ENCODE data around the gene ACTR8. TPM values are rescaled to one million over a fixed set of nuclear protein-coding genes. Genes with fewer than 3 reads are reported as not detected.

Gene ACTR8
- total RNA-seq, 2 donors from 2014 or later, result 15.7 to 21.2 TPM

- DNase-seq (no peak), ATAC-seq (no peak)
- H3K9me3 ChIP-seq (ENCODE audit: control insufficient read depth, low read length, poor library complexity, severe bottlenecking), result no peaks in the 10 kb centered on the region
- Mint-ChIP-seq H3K4me1 (peaks cover 4% of the 10 kb centered on the region), H3K4me3 (no peak overlapping the region), H3K27ac (no peak overlapping the region), H3K36me3 (ENCODE audit: low read depth) (peaks cover 5% of the 10 kb centered on the region), H3K27me3 (peaks cover 42% of the 10 kb centered on the region)
These were observed 31.1 kb downstream of the ACTR8 start for GRCh38 chr3:53850895-53851294.

- Mint-ChIP-seq H3K36me3 (ENCODE audit: low read depth) (peaks cover 5% of the 10 kb centered on the region), H3K27ac (no peak overlapping the region), H3K4me3 (no peak overlapping the region), H3K27me3 (peaks cover 49% of the 10 kb centered on the region), H3K4me1 (peaks cover 4% of the 10 kb centered on the region)
- no peaks in the 10 kb centered on the region for H3K9me3 ChIP-seq (ENCODE audit: control insufficient read depth, low read length, poor library complexity, severe bottlenecking)
- no peak for DNase-seq
- ATAC-seq, result no peak
These were observed 32.0 kb downstream of the ACTR8 start for GRCh38 chr3:53849916-53850315.

- DNase-seq, result no peak
- no peaks in the 10 kb centered on the region for H3K9me3 ChIP-seq (ENCODE audit: control insufficient read depth, low read length, poor library complexity, severe bottlenecking)
- H3K27ac Mint-ChIP-seq, result no peak overlapping the region
- peaks cover 6% of the 10 kb centered on the region for H3K4me1 Mint-ChIP-seq
- ATAC-seq, result no peak
- peaks cover 5% of the 10 kb centered on the region for H3K36me3 Mint-ChIP-seq (ENCODE audit: low read depth)
- H3K4me3 Mint-ChIP-seq, result peak overlapping the region; percentile 77
- peaks cover 64% of the 10 kb centered on the region for H3K27me3 Mint-ChIP-seq
These were observed 35.1 kb downstream of the ACTR8 start for GRCh38 chr3:53846851-53847155.

- Mint-ChIP-seq H3K36me3 (ENCODE audit: low read depth) (peaks cover 5% of the 10 kb centered on the region), H3K4me1 (peaks cover 6% of the 10 kb centered on the region), H3K4me3 (peak within 1 kb of the TSS; percentile 77), H3K27ac (no peak within 1 kb of the TSS), H3K27me3 (peaks cover 64% of the 10 kb centered on the region)
- DNase-seq, result peak in 2 of 3 donors; percentile 23 to 27
- ATAC-seq, result peak; percentile 63
- no peaks in the 10 kb centered on the region for H3K9me3 ChIP-seq (ENCODE audit: control insufficient read depth, low read length, poor library complexity, severe bottlenecking)
These were observed 35.7 kb downstream of the ACTR8 start, which contains the start of the genes CHDH and IL17RB for GRCh38 chr3:53846134-53846850. CHDH (minus strand) TSS chr3:53846419; CDS start chr3:53824008, 22,411 bp downstream. IL17RB (plus strand) TSS chr3:53846568; CDS start chr3:53846589, 21 bp downstream.

GRCh38 chr3:53845881-53846133 lies 36.1 kb downstream of the ACTR8 start:
- H3K4me3 Mint-ChIP-seq, result peak overlapping the region; percentile 70
- peaks cover 60% of the 10 kb centered on the region for H3K27me3 Mint-ChIP-seq
- DNase-seq (no peak), ATAC-seq (no peak)
- H3K9me3 ChIP-seq (ENCODE audit: control insufficient read depth, low read length, poor library complexity, severe bottlenecking), result no peaks in the 10 kb centered on the region
- H3K4me1 Mint-ChIP-seq, result peaks cover 6% of the 10 kb centered on the region
- peaks cover 5% of the 10 kb centered on the region for H3K36me3 Mint-ChIP-seq (ENCODE audit: low read depth)
- no peak overlapping the region for H3K27ac Mint-ChIP-seq

GRCh38 chr3:53845103-53845880 lies 36.7 kb downstream of the ACTR8 start:
- Mint-ChIP-seq H3K4me3 (peak overlapping the region; percentile 70), H3K36me3 (ENCODE audit: low read depth) (peaks cover 5% of the 10 kb centered on the region), H3K4me1 (peaks cover 6% of the 10 kb centered on the region), H3K27ac (no peak overlapping the region), H3K27me3 (peaks cover 59% of the 10 kb centered on the region)
- ATAC-seq, result no peak
- DNase-seq, result no peak
- H3K9me3 ChIP-seq (ENCODE audit: control insufficient read depth, low read length, poor library complexity, severe bottlenecking), result no peaks in the 10 kb centered on the region

- DNase-seq, result no peak
- H3K9me3 ChIP-seq (ENCODE audit: control insufficient read depth, low read length, poor library complexity, severe bottlenecking), result no peaks in the 10 kb centered on the region
- Mint-ChIP-seq H3K36me3 (ENCODE audit: low read depth) (peaks cover 5% of the 10 kb centered on the region), H3K27me3 (peaks cover 60% of the 10 kb centered on the region), H3K4me3 (peak overlapping the region; percentile 70), H3K27ac (peak overlapping the region; percentile 63), H3K4me1 (peaks cover 6% of the 10 kb centered on the region)
- ATAC-seq, result no peak
These were observed 37.5 kb downstream of the ACTR8 start for GRCh38 chr3:53844262-53845102.

GRCh38 chr3:53843195-53844177 lies 38.5 kb downstream of the ACTR8 start:
- peaks cover 63% of the 10 kb centered on the region for H3K27me3 Mint-ChIP-seq
- H3K27ac Mint-ChIP-seq, result peak overlapping the region; percentile 63
- peaks cover 2% of the 10 kb centered on the region for H3K4me1 Mint-ChIP-seq
- H3K4me3 Mint-ChIP-seq, result peak overlapping the region; percentile 60
- no peak for ATAC-seq
- H3K36me3 Mint-ChIP-seq (ENCODE audit: low read depth), result peaks cover under 1% of the 10 kb centered on the region
- DNase-seq, result no peak
- H3K9me3 ChIP-seq (ENCODE audit: control insufficient read depth, low read length, poor library complexity, severe bottlenecking), result no peaks in the 10 kb centered on the region

GRCh38 chr3:53842436-53843194 lies 39.3 kb downstream of the ACTR8 start:
- ATAC-seq (no peak), DNase-seq (no peak)
- peaks cover 2% of the 10 kb centered on the region for H3K4me1 Mint-ChIP-seq
- no peak overlapping the region for H3K4me3 Mint-ChIP-seq
- H3K27me3 Mint-ChIP-seq, result peaks cover 60% of the 10 kb centered on the region
- H3K27ac Mint-ChIP-seq, result peak overlapping the region; percentile 37
- H3K9me3 ChIP-seq (ENCODE audit: control insufficient read depth, low read length, poor library complexity, severe bottlenecking), result no peaks in the 10 kb centered on the region
- H3K36me3 Mint-ChIP-seq (ENCODE audit: low read depth), result no peaks in the 10 kb centered on the region

GRCh38 chr3:53841296-53841695 lies 40.7 kb downstream of the ACTR8 start:
- peaks cover 49% of the 10 kb centered on the region for H3K27me3 Mint-ChIP-seq

GRCh38 chr3:53837331-53837730 lies 44.6 kb downstream of the ACTR8 start:
- ATAC-seq, result no peak
- H3K27ac Mint-ChIP-seq, result no peak overlapping the region

More at GRCh38 chr3:53841296-53841695, 40.7 kb downstream of the ACTR8 start:
- ATAC-seq, result no peak
- no peaks in the 10 kb centered on the region for H3K9me3 ChIP-seq (ENCODE audit: control insufficient read depth, low read length, poor library complexity, severe bottlenecking)
- H3K36me3 Mint-ChIP-seq (ENCODE audit: low read depth), result no peaks in the 10 kb centered on the region
- H3K27ac Mint-ChIP-seq, result no peak overlapping the region
- no peak overlapping the region for H3K4me3 Mint-ChIP-seq
- no peak for DNase-seq
- peaks cover 4% of the 10 kb centered on the region for H3K4me1 Mint-ChIP-seq

More at GRCh38 chr3:53837331-53837730, 44.6 kb downstream of the ACTR8 start:
- Mint-ChIP-seq H3K36me3 (ENCODE audit: low read depth) (no peaks in the 10 kb centered on the region), H3K4me3 (no peak overlapping the region), H3K27me3 (peaks cover 23% of the 10 kb centered on the region), H3K4me1 (peaks cover 2% of the 10 kb centered on the region)
- H3K9me3 ChIP-seq (ENCODE audit: control insufficient read depth, low read length, poor library complexity, severe bottlenecking), result no peaks in the 10 kb centered on the region
- no peak for DNase-seq
